ENCODE data around the gene CFAP74. TPM values are rescaled to one million over a fixed set of nuclear protein-coding genes. Genes with fewer than 3 reads are reported as not detected.

CFAP74 gene
- polyA plus RNA-seq, 1 donor (not counting 4 experiments of a cell fraction or from before 2014, with no cell fraction given), result not detected

GRCh38 chr1:1910651-1911331 lies 92.8 kb downstream of the CFAP74 start:
- DNase-seq (ENCODE audit: low read depth, low spot score), result no peak
- H3K27me3 ChIP-seq (ENCODE audit: control insufficient read depth, extremely low read depth, insufficient read depth, low read length), result peaks cover 4% of the 10 kb centered on the region
- FAIRE-seq, result no peak
- H3K9ac ChIP-seq (ENCODE audit: control insufficient read depth, extremely low read depth, insufficient read depth, low read length), result no peak overlapping the region
- H3K79me2 ChIP-seq (ENCODE audit: control insufficient read depth, insufficient read depth, low read length), result no peaks in the 10 kb centered on the region
- no peak overlapping the region for H3K27ac ChIP-seq (ENCODE audit: control insufficient read depth, insufficient read depth, low read length)
- no peak for TF ChIP-seq EZH2 (IDR thresholded peaks at IDR 0.05; ENCODE audit: low read length)
- TF ChIP-seq, protein P1, sequence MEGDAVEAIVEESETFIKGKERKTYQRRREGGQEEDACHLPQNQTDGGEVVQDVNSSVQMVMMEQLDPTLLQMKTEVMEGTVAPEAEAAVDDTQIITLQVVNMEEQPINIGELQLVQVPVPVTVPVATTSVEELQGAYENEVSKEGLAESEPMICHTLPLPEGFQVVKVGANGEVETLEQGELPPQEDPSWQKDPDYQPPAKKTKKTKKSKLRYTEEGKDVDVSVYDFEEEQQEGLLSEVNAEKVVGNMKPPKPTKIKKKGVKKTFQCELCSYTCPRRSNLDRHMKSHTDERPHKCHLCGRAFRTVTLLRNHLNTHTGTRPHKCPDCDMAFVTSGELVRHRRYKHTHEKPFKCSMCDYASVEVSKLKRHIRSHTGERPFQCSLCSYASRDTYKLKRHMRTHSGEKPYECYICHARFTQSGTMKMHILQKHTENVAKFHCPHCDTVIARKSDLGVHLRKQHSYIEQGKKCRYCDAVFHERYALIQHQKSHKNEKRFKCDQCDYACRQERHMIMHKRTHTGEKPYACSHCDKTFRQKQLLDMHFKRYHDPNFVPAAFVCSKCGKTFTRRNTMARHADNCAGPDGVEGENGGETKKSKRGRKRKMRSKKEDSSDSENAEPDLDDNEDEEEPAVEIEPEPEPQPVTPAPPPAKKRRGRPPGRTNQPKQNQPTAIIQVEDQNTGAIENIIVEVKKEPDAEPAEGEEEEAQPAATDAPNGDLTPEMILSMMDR (optimal IDR thresholded peaks at IDR 0.05 in 1 of 3, IDR thresholded peaks at IDR 0.05 in 1 of 3, conservative IDR thresholded peaks at IDR 0.05 in 1 of 3; ENCODE audit: extremely low read depth in 1 of 3, insufficient read depth in 2 of 3, low read length in 3 of 3), result no peak
- no peak overlapping the region for H2AFZ ChIP-seq (ENCODE audit: control insufficient read depth, low read length)
- no peaks in the 10 kb centered on the region for H3K36me3 ChIP-seq (ENCODE audit: control insufficient read depth in 2 of 2, extremely low read depth in 1 of 2, insufficient read depth in 2 of 2, low read length in 2 of 2)
- no peak overlapping the region for H3K4me3 ChIP-seq (ENCODE audit: control insufficient read depth in 2 of 3, extremely low read depth in 1 of 3, insufficient read depth in 2 of 3, low read depth in 1 of 3, low read length in 3 of 3)
- no peaks in the 10 kb centered on the region for H4K20me1 ChIP-seq (ENCODE audit: control insufficient read depth, extremely low read depth, insufficient read depth, low read length)
- dilution Hi-C loops (cut with MboI; ENCODE audit: extremely low pct_ligation_motif_present, low sequenced_read_pairs), result no loop called here
- H3K9me1 ChIP-seq (ENCODE audit: control insufficient read depth, extremely low read depth, insufficient read depth, low read length), result no peaks in the 10 kb centered on the region
- no peaks in the 10 kb centered on the region for H3K9me3 ChIP-seq (ENCODE audit: control insufficient read depth, low read depth, low read length)
- H3K4me1 ChIP-seq (ENCODE audit: control insufficient read depth, extremely low read depth, insufficient read depth, low read length), result peaks cover 19% of the 10 kb centered on the region
- H3K4me2 ChIP-seq (ENCODE audit: control insufficient read depth, extremely low read depth, insufficient read depth, low read depth, low read length), result no peak overlapping the region

- no peak for DNase-seq (ENCODE audit: low read depth, low spot score)
- no peak overlapping the region for H3K4me3 ChIP-seq (ENCODE audit: control insufficient read depth in 2 of 3, extremely low read depth in 1 of 3, insufficient read depth in 2 of 3, low read depth in 1 of 3, low read length in 3 of 3)
- no peak overlapping the region for H2AFZ ChIP-seq (ENCODE audit: control insufficient read depth, low read length)
- no peaks in the 10 kb centered on the region for H3K9me1 ChIP-seq (ENCODE audit: control insufficient read depth, extremely low read depth, insufficient read depth, low read length)
- H3K9ac ChIP-seq (ENCODE audit: control insufficient read depth, extremely low read depth, insufficient read depth, low read length), result peak overlapping the region; percentile 62
- no peaks in the 10 kb centered on the region for H3K27me3 ChIP-seq (ENCODE audit: control insufficient read depth, extremely low read depth, insufficient read depth, low read length)
- FAIRE-seq, result peak; percentile 26
- no peaks in the 10 kb centered on the region for H3K79me2 ChIP-seq (ENCODE audit: control insufficient read depth, insufficient read depth, low read length)
- no peak overlapping the region for H3K27ac ChIP-seq (ENCODE audit: control insufficient read depth, insufficient read depth, low read length)
- TF ChIP-seq EZH2 (IDR thresholded peaks at IDR 0.05; ENCODE audit: low read length), result no peak
- TF ChIP-seq, protein P1 (optimal IDR thresholded peaks at IDR 0.05 in 1 of 3, IDR thresholded peaks at IDR 0.05 in 1 of 3, conservative IDR thresholded peaks at IDR 0.05 in 1 of 3; ENCODE audit: extremely low read depth in 1 of 3, insufficient read depth in 2 of 3, low read length in 3 of 3), result no peak
- H3K4me2 ChIP-seq (ENCODE audit: control insufficient read depth, extremely low read depth, insufficient read depth, low read depth, low read length), result peak overlapping the region; percentile 76
- dilution Hi-C loops (cut with MboI; ENCODE audit: extremely low pct_ligation_motif_present, low sequenced_read_pairs), result no loop called here
- no peaks in the 10 kb centered on the region for H4K20me1 ChIP-seq (ENCODE audit: control insufficient read depth, extremely low read depth, insufficient read depth, low read length)
- no peaks in the 10 kb centered on the region for H3K9me3 ChIP-seq (ENCODE audit: control insufficient read depth, low read depth, low read length)
- H3K36me3 ChIP-seq (ENCODE audit: control insufficient read depth in 2 of 2, extremely low read depth in 1 of 2, insufficient read depth in 2 of 2, low read length in 2 of 2), result no peaks in the 10 kb centered on the region
- peaks cover 19% of the 10 kb centered on the region for H3K4me1 ChIP-seq (ENCODE audit: control insufficient read depth, extremely low read depth, insufficient read depth, low read length)
These were observed 93.5 kb downstream of the CFAP74 start for GRCh38 chr1:1910033-1910465.
